Skeletal muscle cell (primary cell): Measurements from ENCODE around the gene TMPRSS12.
"Not testable (repeated sequence)": the region's sequence is repeated elsewhere in the genome, so short reads cannot be mapped to it uniquely, and the experiment has no call there.

Experiments
- DNase-seq: peaks from one replicate; pipeline ENCODE4 v3.0.0-alpha.2; 2010; ENCODE audit warnings: low read depth
- H3K4me3 ChIP-seq: 2 replicates; pipeline ENCODE4 v1.5.1; 2011; ENCODE audit warnings: low read depth, mild to moderate bottlenecking, control low read depth, low read length, moderate library complexity

TMPRSS12 gene, protein sequence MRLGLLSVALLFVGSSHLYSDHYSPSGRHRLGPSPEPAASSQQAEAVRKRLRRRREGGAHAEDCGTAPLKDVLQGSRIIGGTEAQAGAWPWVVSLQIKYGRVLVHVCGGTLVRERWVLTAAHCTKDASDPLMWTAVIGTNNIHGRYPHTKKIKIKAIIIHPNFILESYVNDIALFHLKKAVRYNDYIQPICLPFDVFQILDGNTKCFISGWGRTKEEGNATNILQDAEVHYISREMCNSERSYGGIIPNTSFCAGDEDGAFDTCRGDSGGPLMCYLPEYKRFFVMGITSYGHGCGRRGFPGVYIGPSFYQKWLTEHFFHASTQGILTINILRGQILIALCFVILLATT

DNA sequence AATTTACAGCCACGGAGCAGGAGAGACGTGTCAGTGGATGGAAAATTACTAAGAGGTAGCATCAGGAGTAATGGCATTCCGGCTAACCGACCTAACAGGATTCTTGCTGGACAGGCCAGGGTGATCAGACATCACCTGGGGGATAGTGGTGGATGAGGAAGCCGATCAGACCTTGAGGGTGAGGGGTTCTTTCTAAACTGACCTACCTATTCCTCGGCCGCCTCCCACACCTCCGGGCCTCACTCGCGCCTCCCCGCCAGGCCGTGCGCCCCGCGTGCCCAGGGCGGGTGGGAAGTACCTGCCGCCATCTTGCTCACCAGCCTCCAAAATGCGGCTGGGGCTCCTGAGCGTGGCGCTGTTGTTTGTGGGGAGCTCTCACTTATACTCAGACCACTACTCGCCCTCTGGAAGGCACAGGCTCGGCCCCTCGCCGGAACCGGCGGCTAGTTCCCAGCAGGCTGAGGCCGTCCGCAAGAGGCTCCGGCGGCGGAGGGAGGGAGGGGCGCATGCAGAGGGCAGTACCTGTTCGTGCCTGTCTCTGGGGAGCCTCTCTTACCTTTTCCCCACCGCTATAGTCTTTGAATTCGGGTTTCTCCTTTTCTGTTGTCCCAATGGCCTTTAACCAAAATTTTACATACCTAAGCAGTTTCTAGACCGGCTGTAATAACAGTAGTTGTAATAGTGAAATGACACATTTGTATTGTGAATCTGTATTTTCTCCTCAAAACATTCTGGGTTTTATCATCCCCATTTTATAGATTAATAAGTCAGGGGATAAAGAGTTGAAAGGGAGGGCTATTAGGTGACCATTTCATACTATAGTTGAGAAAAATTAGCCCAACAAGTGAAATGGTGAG lies at the start of gene TMPRSS12:
Gene TMPRSS12, plus strand, starts transcription at position 290 of the 857 bp plus-strand sequence. Its CDS starts 39 bp downstream, at position 329.
- DNase-seq: no peak

DNA sequence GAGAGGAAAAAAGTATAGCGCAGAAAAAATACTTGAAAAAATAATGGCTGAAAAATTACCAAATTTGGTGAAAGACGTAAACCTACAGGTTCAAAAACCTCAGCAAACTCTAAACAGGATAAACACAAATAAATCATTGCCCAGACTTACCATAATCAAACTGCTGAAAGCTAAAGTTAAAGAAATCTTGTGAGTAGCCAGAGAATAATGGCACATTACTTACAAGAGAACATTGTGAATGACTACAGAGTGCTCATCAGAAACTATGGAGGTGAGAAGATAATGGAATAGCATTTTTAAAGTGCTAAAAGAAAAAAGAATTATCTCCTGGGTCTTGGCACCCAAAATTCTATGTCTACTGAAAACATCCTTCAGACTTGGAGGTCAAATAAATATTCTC lies 42.8 kb upstream of the TMPRSS12 start:
- no peak overlapping the region for H3K4me3 ChIP-seq

More for the DNA sequence above, at the start of gene TMPRSS12:
- peak within 1 kb of the TSS; percentile 3 for H3K4me3 ChIP-seq

DNA sequence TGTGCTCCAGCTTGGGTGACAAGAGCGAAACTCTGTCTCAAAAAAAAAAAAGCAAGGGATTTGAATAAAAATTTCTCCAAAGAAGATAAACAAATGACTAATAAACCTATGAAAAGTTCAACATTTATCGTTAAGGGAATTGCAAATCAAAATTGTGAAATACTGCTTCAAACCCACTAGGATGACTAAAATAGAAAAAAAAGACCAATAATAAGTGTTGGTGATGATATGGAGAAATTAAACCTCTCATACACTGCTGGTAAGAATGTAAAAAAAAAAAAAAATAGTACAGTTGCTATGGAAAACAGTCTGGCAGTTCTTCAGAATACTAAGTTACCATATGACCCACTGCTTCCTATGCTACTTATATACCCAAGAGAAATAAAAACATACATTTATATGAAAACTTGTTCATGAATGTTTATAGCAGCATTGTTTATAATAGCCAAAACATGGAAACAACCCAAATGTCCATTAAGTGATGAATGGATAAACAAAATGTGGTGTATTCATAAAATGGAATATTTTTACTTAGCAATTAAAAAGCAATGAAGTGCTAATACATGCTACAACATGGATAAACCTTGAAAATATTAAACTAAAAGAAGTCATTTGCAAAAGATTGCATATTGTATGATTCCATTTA lies 39.4 kb upstream of the TMPRSS12 start:
- no peak for DNase-seq

More for the DNA sequence above, 42.8 kb upstream of the TMPRSS12 start:
- DNase-seq: no peak

DNA sequence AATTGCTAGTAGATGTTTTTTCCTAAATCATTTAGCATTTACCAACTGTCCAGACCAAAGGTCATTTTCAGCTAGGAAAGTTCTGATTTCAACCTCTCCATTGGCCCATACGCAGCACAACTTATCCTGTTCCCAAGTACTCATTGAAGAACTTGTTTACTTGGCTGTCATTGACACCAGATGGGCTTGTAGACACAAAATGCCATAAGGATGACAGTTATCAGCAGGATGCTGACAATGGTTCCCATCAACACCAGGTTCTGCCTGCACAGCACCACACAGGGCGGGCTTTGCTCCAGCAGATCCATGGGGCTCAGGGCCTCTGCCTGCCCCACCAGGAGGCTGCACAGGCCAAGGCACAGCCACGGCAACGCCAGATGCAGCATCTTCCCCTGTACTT lies 36.5 kb upstream of the TMPRSS12 start:
- DNase-seq: no peak
- H3K4me3 ChIP-seq: no peak overlapping the region

More for the DNA sequence above, 39.4 kb upstream of the TMPRSS12 start:
- H3K4me3 ChIP-seq: no peak overlapping the region

DNA sequence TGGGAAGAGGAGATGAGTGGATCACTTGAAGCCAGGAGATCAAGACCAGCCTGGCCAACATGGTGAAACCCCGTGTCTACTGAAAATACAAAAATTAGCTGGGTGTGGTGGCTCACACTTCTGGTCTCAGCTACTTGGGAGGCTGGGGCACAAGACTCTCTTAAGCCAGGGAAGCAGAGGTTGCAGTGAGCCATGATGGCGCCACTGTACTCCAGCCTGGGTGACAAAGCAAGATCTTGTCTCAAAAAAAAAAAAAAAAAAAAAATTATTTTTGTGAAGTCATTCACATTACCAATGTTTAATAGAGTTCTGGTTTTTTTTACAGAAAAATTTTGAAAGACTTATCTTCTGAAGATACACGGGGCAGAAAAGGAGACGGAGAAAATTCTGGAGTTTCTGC lies 33.6 kb upstream of the TMPRSS12 start:
- not testable (repeated sequence) for DNase-seq, H3K4me3 ChIP-seq

DNA sequence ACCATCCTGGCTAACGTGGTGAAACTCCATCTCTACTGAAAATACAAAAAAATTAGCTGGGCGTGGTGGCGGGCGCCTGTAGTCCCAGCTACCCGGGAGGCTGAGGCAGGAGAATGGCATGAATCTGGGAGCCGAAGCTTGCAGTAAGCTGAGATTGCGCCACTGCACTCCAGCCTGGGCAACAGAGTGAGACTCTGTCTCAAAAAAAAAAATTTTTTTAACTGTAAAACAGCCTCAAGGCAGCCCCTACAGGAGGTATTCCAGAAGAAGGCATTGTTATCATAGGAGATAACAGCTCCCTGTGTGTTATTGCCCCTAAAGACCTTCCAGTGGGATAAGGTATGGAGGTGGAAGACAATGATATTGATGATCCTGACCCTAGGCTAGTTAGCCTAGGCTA lies 27.8 kb upstream of the TMPRSS12 start:
- H3K4me3 ChIP-seq, DNase-seq: not testable (repeated sequence)

DNA sequence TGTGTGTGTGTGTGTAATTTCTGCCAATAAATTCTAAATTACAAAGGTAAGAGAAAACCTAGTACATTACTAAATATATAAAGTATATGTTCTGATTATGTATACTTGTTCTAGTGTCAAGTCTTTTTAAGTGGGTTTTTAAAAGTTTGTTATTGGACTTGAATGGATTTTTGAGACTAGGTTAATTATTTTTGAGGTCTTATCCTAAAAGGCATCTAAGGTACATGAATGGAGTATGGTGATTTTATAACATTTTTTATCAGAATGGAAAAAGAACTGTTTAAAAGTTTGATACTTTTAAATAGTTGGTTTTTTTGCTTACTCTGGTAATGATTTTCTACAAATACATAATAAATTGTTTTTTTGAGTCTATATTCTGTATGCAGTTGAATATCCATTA lies 22.5 kb upstream of the TMPRSS12 start:
- DNase-seq: no peak
- no peak overlapping the region for H3K4me3 ChIP-seq

DNA sequence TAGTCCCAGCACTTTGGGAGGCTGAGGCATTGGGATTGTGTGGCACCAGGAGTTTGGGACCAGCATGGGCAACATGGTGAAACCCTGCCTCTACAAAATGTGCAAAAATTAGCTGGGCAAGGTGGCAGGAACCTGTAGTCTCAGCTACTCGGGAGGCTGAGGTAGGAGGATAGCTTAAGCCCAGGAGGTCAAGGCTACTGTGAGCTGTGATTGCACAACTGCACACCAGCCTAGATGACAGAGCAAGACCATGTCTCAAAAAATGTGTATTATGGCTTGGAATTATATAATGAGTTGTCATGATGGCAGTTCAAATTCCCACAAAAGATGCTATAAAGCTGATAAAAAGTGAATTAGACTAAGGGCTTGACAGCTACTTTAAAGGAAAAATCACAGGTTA lies 20.6 kb upstream of the TMPRSS12 start:
- DNase-seq: no peak

DNA sequence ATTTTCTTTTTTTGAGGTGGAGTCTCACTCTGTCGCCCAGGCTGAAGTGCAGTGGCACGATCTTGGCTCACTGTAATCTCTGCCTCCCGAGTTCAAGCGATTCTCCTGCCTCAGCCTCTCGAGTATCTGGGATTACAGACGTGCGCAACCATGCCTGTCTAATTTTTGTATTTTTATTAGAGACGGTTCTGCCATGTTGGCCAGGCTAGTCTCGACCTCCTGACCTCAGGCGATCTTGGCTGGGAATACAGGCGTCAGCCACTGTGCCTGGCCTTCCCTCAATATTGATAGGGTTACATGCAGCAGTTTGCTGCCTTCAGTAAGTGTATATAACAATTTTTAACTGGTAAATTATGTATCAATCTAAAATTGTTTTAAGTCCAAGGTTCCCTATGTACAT lies 19.0 kb upstream of the TMPRSS12 start:
- H3K4me3 ChIP-seq, DNase-seq: not testable (repeated sequence)

More for the DNA sequence above, 20.6 kb upstream of the TMPRSS12 start:
- H3K4me3 ChIP-seq: no peak overlapping the region

DNA sequence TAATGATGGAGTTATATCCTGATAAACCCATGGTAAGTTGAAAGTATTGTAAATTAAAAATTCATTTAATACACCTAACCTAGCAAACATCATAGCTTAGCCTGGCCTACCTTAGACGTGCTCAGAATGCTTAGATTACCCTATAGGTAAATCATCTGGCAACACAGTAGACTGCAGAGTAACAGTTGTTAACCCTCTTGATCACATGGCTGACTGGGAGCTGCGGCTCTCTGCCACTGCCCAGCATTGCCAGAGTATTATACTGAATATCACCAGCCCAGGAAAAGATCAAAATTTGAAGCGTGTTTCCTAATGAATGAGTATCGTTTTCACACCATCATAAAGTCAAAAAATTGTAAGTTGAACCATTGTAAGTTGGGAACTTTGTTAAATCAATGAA lies 17.8 kb upstream of the TMPRSS12 start:
- H3K4me3 ChIP-seq: no peak overlapping the region
- DNase-seq: no peak

DNA sequence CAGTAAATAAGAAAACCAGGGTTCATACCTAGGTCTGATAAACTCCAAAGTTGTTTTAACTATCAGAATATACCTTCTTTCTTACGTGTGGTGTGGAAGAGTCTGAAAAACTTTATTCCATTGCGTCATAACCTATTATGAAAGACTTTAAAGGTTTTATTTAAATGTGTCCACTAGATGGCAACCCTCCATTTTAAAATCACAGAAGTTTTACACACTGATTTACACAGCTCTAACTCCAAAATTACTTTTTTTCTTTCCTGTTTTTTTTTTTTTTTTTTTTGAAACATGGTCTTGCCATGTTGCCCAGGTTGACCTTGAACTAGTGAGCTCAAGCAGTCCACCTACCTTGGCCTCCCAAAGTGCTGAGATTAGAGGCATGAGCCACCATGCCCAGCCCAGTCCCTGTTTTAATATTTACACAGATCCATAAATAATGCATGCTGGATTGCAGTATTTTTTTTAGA lies 17.3 kb upstream of the TMPRSS12 start:
- no peak overlapping the region for H3K4me3 ChIP-seq
- DNase-seq: peak; percentile 31

DNA sequence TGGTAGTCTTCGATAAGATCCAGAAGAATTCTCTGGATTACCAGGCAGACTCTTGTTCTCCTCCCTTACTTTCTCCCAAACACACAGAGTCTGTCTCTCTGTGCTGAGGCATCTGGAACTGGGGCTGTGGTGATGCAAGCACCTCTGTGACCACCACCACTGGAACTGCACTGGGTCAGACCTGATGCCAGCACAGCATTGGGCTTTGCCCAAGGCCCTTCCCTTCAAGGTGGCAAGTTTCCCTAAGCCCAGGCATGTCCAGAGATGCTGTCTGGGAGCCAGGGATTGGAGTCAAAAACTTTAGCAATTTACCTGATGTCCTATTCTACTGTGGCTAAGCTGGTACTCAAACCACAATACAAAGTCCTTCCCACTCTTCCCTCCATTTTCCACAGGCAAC lies 14.6 kb upstream of the TMPRSS12 start:
- no peak for DNase-seq
- no peak overlapping the region for H3K4me3 ChIP-seq

DNA sequence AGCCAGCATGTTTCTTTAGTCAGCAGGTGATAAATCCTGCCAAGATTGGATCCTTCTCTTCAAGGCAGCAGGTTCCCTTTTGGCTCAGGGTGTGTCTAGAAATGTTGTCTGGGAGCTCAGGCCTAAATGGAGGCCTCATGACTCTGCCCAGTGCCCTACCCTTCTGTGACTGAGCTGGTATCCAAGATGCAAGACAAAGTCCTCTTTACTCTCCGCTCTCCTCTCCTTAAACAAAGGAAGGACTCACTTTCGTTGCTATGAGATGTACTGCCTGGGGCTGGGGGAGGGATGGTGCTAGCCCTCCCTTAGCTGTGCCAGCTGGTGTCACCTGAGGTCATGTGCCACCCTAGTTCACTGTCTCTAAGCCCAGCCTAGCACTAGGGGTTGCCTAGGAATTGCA lies 13.8 kb upstream of the TMPRSS12 start:
- no peak for DNase-seq
- H3K4me3 ChIP-seq: no peak overlapping the region

DNA sequence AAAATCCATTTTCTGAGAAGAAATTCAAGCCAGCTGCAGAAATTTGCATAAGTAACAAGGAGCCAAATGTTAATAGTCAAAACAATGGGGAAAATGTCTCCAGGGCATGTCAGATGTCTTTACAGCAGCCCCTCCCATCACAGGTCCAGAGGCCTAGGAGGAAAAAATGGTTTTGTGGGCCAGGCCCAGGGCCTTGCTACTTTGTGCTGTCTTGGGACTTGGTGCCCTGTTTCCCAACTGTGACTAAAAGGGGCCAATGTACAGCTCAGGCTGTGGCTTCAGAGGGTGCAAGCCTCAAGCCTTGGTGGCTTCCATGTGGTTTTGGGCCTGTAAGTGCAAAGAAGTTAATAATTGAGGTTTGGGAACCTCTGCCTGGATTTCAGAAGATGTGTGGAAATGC lies 8.9 kb upstream of the TMPRSS12 start:
- DNase-seq, H3K4me3 ChIP-seq: not testable (repeated sequence)

DNA sequence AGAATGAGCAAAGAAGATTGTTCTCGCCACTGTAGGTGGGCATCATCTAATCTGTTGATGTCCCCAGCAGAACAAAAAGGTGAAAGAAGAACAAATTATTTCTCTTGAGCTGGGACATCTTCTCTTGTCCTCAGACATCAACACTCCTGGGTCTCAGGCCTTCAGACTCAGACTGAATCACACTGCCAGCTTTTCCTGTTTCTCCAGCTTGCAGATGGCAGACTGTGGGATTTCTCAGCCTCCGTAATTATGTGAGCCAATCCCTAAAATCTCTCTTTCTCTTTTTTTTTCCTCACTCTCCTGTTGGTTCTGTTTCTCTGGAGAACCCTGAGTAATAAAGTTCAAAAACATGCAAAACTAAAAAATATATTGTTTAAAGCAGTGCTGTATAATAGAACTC lies 3.7 kb upstream of the TMPRSS12 start:
- DNase-seq: no peak
- H3K4me3 ChIP-seq: no peak overlapping the region

DNA sequence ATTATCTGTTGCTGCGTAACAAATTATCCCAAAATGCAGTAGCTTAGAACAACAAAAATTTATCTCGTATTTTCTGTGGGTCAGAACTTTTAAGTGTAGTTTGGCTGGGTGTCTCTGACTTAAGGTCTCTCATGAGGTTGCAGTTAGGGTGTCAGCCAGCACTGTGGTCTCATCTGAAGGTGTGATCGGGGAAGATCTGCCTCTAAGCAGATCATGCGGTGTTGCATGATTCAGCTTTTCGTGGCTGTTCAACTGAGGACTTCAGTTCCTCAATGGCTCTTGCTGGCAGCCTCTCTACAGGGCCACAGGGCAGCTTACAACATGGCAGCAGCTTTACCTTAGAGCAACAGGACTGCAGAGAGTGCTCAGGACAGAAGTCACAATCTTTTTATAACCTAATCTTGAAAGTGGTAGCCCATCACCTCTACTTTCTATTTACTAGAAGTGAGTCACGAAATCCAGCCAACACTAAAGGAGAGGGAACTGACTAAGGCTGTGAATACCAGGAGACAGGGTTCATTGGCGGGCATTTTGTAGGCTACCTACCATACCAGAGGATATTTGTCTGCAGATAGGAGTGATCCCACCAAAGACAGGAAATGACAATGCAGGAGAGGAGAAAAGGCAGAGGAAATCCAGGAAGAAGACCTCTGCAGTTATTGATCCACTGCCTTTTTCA lies 1.8 kb upstream of the TMPRSS12 start:
- H3K4me3 ChIP-seq: no peak overlapping the region
- DNase-seq: no peak

DNA sequence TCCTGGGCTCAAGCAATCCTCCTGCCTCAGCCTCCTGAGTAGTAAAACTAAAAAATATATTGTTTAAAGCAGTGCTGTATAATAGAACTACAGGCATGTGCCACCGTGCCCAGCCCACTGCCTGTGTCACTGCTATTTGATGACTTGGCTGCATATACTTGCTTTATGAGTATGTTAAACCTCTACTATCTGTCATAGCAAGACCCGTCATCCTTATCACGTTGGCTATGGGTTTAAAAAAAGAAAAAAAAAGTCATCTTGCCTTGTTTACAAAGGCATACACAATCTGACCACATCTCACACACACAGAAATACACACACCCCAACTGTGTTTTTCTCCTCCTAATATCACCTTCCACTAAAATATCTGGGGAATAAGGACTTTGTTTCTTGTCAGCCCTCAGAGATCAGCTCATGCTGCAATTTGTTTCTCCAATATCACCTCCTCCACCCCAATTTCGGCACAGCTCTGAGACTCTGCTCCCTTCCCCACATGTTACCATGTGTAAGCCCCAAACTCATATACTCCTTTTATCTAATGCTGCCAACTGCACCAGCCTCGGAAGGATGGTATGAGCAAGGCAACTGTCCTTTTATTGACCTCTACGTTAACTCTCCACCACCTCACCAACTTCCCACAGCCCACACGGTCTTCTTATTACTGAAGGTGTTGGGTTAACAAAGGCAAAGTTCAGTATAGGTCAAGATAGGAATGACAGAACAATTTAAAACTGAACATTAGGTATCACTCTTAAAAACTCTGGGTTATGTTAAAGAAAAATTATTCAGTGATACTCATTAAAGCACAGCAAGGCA lies 802 bp upstream of the TMPRSS12 start:
- no peak for DNase-seq
- no peak overlapping the region for H3K4me3 ChIP-seq

DNA sequence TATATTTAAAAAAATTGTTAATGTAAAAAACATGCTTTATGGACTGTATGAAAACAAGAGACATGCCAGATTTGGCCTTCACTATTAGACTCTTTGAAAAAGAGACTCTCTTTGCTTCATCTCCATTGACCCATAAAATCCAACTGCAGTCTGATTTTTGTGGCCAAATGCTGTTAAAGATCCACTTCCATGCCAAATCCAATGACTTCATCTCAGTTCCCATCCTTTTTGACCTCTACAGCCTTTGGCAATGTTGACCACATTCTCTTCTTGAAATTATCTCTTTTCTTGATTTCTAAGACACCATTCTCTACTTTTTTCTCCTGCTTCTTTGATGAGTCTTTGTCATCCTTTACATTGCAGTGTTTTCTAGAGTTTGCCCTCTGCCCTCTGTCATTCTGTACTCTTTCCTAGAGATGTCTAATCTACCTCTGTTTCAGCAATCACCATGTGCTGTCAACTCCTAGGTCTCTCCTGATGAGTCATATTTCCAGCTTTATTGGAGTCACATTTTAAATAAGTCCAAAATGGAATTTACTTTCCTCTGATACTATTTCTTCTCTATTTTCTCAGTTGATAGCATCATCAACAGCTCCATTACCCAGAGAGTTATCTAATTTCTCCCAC lies 2.4 kb downstream of the TMPRSS12 start:
- DNase-seq: peak; percentile 4
- H3K4me3 ChIP-seq: no peak overlapping the region
